IMR-90 (cell line): ENCODE data around the gene RMDN2. TPM values are rescaled to one million over a fixed set of nuclear protein-coding genes. Genes with fewer than 3 reads are reported as not detected.

Experiments used
- ATAC-seq: fragments of 200-7000 bp; cut with Tn5 transposase; 2 replicates; pipeline ENCODE4 v1.9.1; 2020; ENCODE audit warnings: low read depth, mild to moderate bottlenecking, moderate library complexity
- BruUV-seq: library from RNA; stranded (reverse); fragments of 400-500 nt; replicated peaks from 2 replicates; lab custom pipeline; 2021; lab: Mats Ljungman, UMichigan
- CTCF ChIA-PET: fragments of 300-600 bp; formaldehyde crosslinking; extraction: SDS; loops from one replicate; lab custom pipeline; 2021; ENCODE audit warnings: antibody characterized with exemption; lab: Yijun Ruan, JAX
- POLR2A ChIA-PET: fragments of 300-600 bp; sonication (Branson Sonifier 250); formaldehyde crosslinking; loops from one replicate; lab custom pipeline; 2022; ENCODE audit warnings: antibody characterized with exemption; ENCODE audit not compliant: unreplicated experiment; lab: Charles Lee
- DNase-seq: peaks from one replicate; pipeline ENCODE4 v3.0.0; 2013
- H2AFZ ChIP-seq: replicated peaks from 2 replicates; pipeline ENCODE3; 2013; ENCODE audit warnings: low read length, mild to moderate bottlenecking; ENCODE audit not compliant: poor library complexity
- H2AK5ac ChIP-seq: 2 replicates; pipeline ENCODE4 v1.6.1; 2013; ENCODE audit warnings: low read depth, low read length, inconsistent platforms
- H2AK9ac ChIP-seq: replicated peaks from 2 replicates; pipeline ENCODE3; 2013; ENCODE audit warnings: mild to moderate bottlenecking, low read depth, low read length, moderate library complexity; ENCODE audit not compliant: poor library complexity
- H2BK120ac ChIP-seq: 2 replicates; pipeline ENCODE4 v1.6.1; 2013; ENCODE audit warnings: low read depth, low read length, inconsistent platforms
- H2BK15ac ChIP-seq: 3 replicates; pipeline ENCODE4 v1.6.1; 2013; ENCODE audit warnings: low read depth, low read length, inconsistent platforms
- H2BK20ac ChIP-seq: 2 replicates; pipeline ENCODE4 v1.6.1; 2013; ENCODE audit warnings: low read depth, mild to moderate bottlenecking, inconsistent platforms, low read length, moderate library complexity
- H2BK5ac ChIP-seq: 2 replicates; pipeline ENCODE4 v1.6.1; 2013; ENCODE audit warnings: mild to moderate bottlenecking, low read depth, low read length, inconsistent platforms; ENCODE audit not compliant: poor library complexity, severe bottlenecking
- H3K14ac ChIP-seq: replicated peaks from 2 replicates; pipeline ENCODE4 v1.6.1; 2013; ENCODE audit warnings: low read depth, low read length, inconsistent platforms
- H3K18ac ChIP-seq: 2 replicates; pipeline ENCODE4 v1.6.1; 2013; ENCODE audit warnings: low read depth, low read length, control low read depth
- H3K23ac ChIP-seq: 2 replicates; pipeline ENCODE4 v1.6.1; 2013; ENCODE audit warnings: low read depth, low read length, inconsistent platforms
- H3K27ac ChIP-seq: 2 replicates; pipeline ENCODE4 v1.5.1; 2013; ENCODE audit warnings: mild to moderate bottlenecking, control low read depth, low read length; ENCODE audit not compliant: insufficient read depth
- H3K27me3 ChIP-seq: 2 replicates; pipeline ENCODE4 v1.6.1; 2013; ENCODE audit warnings: low read length; ENCODE audit not compliant: control insufficient read depth, insufficient read depth
- H3K36me3 ChIP-seq: 2 replicates; pipeline ENCODE4 v1.6.1; 2013; ENCODE audit warnings: low read length, mixed read lengths; ENCODE audit not compliant: control insufficient read depth, insufficient read depth
- H3K4ac ChIP-seq: 2 replicates; pipeline ENCODE4 v1.6.1; 2013; ENCODE audit warnings: low read depth, low read length, inconsistent platforms
- H3K4me1 ChIP-seq: 2 replicates; pipeline ENCODE4 v1.6.1; 2013; ENCODE audit warnings: low read length, mixed read lengths; ENCODE audit not compliant: control insufficient read depth, insufficient read depth
- H3K4me2 ChIP-seq: 2 replicates; pipeline ENCODE4 v1.6.1; 2013; ENCODE audit warnings: low read depth, mild to moderate bottlenecking, control low read depth, low read length, moderate library complexity
- H3K4me3 ChIP-seq: 2 replicates; pipeline ENCODE4 v1.5.1; 2013; ENCODE audit warnings: low read depth, mild to moderate bottlenecking, control low read depth, low read length, moderate library complexity; ENCODE audit not compliant: insufficient read depth
- H3K56ac ChIP-seq: 2 replicates; pipeline ENCODE4 v1.6.1; 2013; ENCODE audit warnings: low read length, inconsistent platforms; ENCODE audit not compliant: insufficient read depth; ENCODE audit errors: extremely low read depth
- H3K79me1 ChIP-seq, 2 experiments: 2 replicates each; pipeline ENCODE4 v1.6.1; 2013; ENCODE audit warnings: low read length in 2 of 2, inconsistent platforms in 1 of 2, low read depth in 1 of 2
- H3K9ac ChIP-seq: 2 replicates; pipeline ENCODE4 v1.6.1; 2013; ENCODE audit warnings: low read depth, low read length, control low read depth
- H3K9me1 ChIP-seq: 2 replicates; pipeline ENCODE4 v1.6.1; 2013; ENCODE audit warnings: low read length, inconsistent platforms; ENCODE audit not compliant: insufficient read depth
- H3K9me3 ChIP-seq: 2 replicates; pipeline ENCODE4 v1.6.1; 2013; ENCODE audit warnings: low read length; ENCODE audit not compliant: control insufficient read depth, insufficient read depth
- H4K20me1 ChIP-seq: 2 replicates; pipeline ENCODE4 v1.6.1; 2013; ENCODE audit warnings: low read length, inconsistent platforms; ENCODE audit not compliant: insufficient read depth
- H4K5ac ChIP-seq: 2 replicates; pipeline ENCODE4 v1.6.1; 2013; ENCODE audit warnings: mild to moderate bottlenecking, low read depth, low read length, control low read depth
- H4K8ac ChIP-seq, 2 experiments: 2 replicates each; pipeline ENCODE4 v1.6.1; 2013; ENCODE audit warnings: low read depth in 2 of 2, low read length in 2 of 2, control low read depth in 1 of 2, inconsistent platforms in 1 of 2
- H4K91ac ChIP-seq: 2 replicates; pipeline ENCODE4 v1.6.1; 2013; ENCODE audit warnings: low read depth, low read length, inconsistent platforms; ENCODE audit not compliant: insufficient read depth
- BHLHE40 ChIP-seq: fragments of 150-350 bp; IDR thresholded peaks from 2 replicates; pipeline ENCODE4 v1.6.1; 2016; ENCODE audit warnings: mild to moderate bottlenecking, low read depth, low read length
- CTCF ChIP-seq: conservative IDR thresholded peaks from 2 replicates; pipeline ENCODE4 v1.5.1; 2012; ENCODE audit warnings: mild to moderate bottlenecking, low read depth, low read length, improper control_type of control experiment
- FOS ChIP-seq: fragments of 150-350 bp; IDR thresholded peaks from 2 replicates; pipeline ENCODE4 v1.6.1; 2016; ENCODE audit warnings: low read depth, low read length
- MXI1 ChIP-seq: IDR thresholded peaks from 2 replicates; pipeline ENCODE4 v1.6.1; 2012; ENCODE audit warnings: low read depth, mild to moderate bottlenecking, low read length, moderate library complexity, borderline replicate concordance
- RAD21 ChIP-seq: IDR thresholded peaks from 2 replicates; pipeline ENCODE4 v1.6.1; 2012; ENCODE audit warnings: low read length, improper control_type of control experiment
- RFX5 ChIP-seq: IDR thresholded peaks from 2 replicates; pipeline ENCODE4 v1.8.0; 2012; ENCODE audit warnings: low read depth, mild to moderate bottlenecking, low read length, moderate library complexity
- SMC3 ChIP-seq: fragments of 150-350 bp; IDR thresholded peaks from 2 replicates; pipeline ENCODE4 v1.6.1; 2016; ENCODE audit warnings: low read depth, mild to moderate bottlenecking, antibody characterized with exemption, low read length, moderate library complexity
- WGBS, 2 experiments: methylation state at CpG; one replicate each; pipeline versions ENCODE4 v1.1.5 to v1.1.7; 2013; ENCODE audit warnings: missing lambda C conversion rate in 2 of 2; ENCODE audit not compliant: insufficient read length in 1 of 2; ENCODE audit errors: extremely low coverage in 2 of 2; 5-methylcytosine and 5-hydroxymethylcytosine counted together
- dilution Hi-C: fragments of 300-500 bp; cut with HindIII; formaldehyde crosslinking; loops from one replicate; pipeline ENCODE4 v1.14.3; 2018; ENCODE audit warnings: low sequenced_read_pairs; ENCODE audit not compliant: unreplicated experiment
- in situ Hi-C: fragments of 300-500 bp; cut with MboI; formaldehyde crosslinking; loops from 3 replicates; pipeline ENCODE4 v1.14.3; 2019; ENCODE audit warnings: low sequenced_read_pairs, inconsistent platforms, mixed read lengths
- intact Hi-C: fragments of 100-400 bp; cut with micrococcal nuclease; formaldehyde crosslinking; loops from 2 replicates; pipeline ENCODE4 v1.10.0; 2022
- polyA plus RNA-seq, 3 experiments: library from polyadenylated mRNA; depleted of rRNA; stranded (reverse); fragments of >200 nt; gene quantifications; 2 replicates each; pipeline ENCODE4 v1.2.3, GENCODE V29; 2012; ENCODE audit warnings: low replicate concordance in 1 of 3
- total RNA-seq: library from RNA; depleted of rRNA; stranded (reverse); fragments of >200 nt; gene quantifications from 2 replicates; pipeline ENCODE4 v1.2.3, GENCODE V29; 2012
- TF ChIP-seq, protein P1 (sequence below): fragments of 150-350 bp; IDR thresholded peaks from 2 replicates; pipeline ENCODE4 v1.6.1; 2017; ENCODE audit warnings: mild to moderate bottlenecking, antibody characterized with exemption, low read length, low read depth

RMDN2 gene
- total and polyA plus RNA-seq, 2 of the 4 experiments (the other 2 are of a cell fraction) = 2.3 to 3.0 TPM

DNA sequence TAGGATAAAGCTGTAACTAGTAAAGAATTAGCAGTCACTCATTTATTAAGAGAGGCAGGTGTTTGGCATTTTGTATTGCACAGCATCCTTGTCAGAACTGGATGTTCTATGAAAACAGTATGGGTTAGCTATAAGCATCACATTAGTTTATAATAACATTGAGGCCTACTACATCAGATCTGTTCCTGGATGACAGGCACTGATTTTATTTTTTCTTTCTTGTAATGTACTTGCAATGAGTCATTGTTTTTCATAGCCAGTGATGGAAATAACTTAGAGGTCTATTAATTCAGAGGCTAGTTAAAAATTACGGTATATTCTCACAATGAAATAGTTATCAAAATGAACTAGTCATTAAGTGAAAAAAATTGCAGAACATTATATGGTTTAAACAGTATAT is 13.0 kb upstream of the RMDN2 start:
- Histone ChIP-seq H3K27me3 (no peaks in the 10 kb centered on the region), H2AK5ac (no peak overlapping the region), H3K4me2 (no peak overlapping the region), H2AK9ac (no peak overlapping the region), H3K9me1 (peaks cover 9% of the 10 kb centered on the region), H3K9me3 (no peaks in the 10 kb centered on the region), H3K4me3 (no peak overlapping the region), H2BK15ac (no peak overlapping the region), H4K20me1 (no peaks in the 10 kb centered on the region), H3K4me1 (peaks cover 9% of the 10 kb centered on the region), H2BK5ac (peak overlapping the region; percentile 69), H3K4ac (no peak overlapping the region), H3K79me1 (no peaks in the 10 kb centered on the region), H3K36me3 (no peaks in the 10 kb centered on the region), H3K27ac (no peak overlapping the region), H4K5ac (no peak overlapping the region), H2BK120ac (no peak overlapping the region), H2AFZ (no peak overlapping the region), H4K8ac (0 out of 4 replicates have a peak overlapping the region, but pooled peaks of 1 of the 2 experiments have one; percentile 9), H2BK20ac (no peak overlapping the region), H3K56ac (no peak overlapping the region), H3K9ac (no peak overlapping the region), H3K18ac (no peak overlapping the region; the same call in 1 of the 2 replicates), H3K23ac (no peak overlapping the region), H4K91ac (no peak overlapping the region), H3K14ac (no peak overlapping the region)
- ATAC-seq (peak; percentile 36), DNase-seq (peak; percentile 72)
- dilution Hi-C loops (no loop called here), in situ Hi-C loops (no loop called here), intact Hi-C loops (no loop called here)
- TF ChIP-seq FOS = 0 out of 2 replicates have a peak, but pooled peaks have one; percentile 24
- no peak for TF ChIP-seq CTCF
- TF ChIP-seq, protein P1, sequence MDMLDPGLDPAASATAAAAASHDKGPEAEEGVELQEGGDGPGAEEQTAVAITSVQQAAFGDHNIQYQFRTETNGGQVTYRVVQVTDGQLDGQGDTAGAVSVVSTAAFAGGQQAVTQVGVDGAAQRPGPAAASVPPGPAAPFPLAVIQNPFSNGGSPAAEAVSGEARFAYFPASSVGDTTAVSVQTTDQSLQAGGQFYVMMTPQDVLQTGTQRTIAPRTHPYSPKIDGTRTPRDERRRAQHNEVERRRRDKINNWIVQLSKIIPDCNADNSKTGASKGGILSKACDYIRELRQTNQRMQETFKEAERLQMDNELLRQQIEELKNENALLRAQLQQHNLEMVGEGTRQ = no peak
- TF ChIP-seq RAD21 = no peak
- no peak for TF ChIP-seq RFX5
- no peak for TF ChIP-seq MXI1
- TF ChIP-seq BHLHE40 = peak; percentile 16; the same call in 1 of the 2 replicates
- no peak for TF ChIP-seq SMC3
- BruUV-seq = no TSS peak
- CTCF ChIA-PET = no interaction called here
- WGBS, 2 experiments = no CpG with 5 or more reads among the region's 1 CpG
- POLR2A ChIA-PET = no interaction called here
